Upper lobe of right lung (tissue), 1 donor: Measurements from ENCODE around the gene DGKI. TPM values are rescaled to one million over a fixed set of nuclear protein-coding genes. Genes with fewer than 3 reads are reported as not detected.

Experiments
- ATAC-seq: fragments of 200-7000 bp; cut with Tn5 transposase; one replicate; pipeline ENCODE4 v1.9.1; 2020; ENCODE audit warnings: mild to moderate bottlenecking, moderate library complexity
- DNase-seq: peaks from one replicate; pipeline ENCODE4 v3.0.0-alpha.2; 2020
- H3K27ac ChIP-seq: fragments of 200-600 bp; one replicate; pipeline ENCODE4 v1.8.0; 2022
- H3K27me3 ChIP-seq: fragments of 200-600 bp; one replicate; pipeline ENCODE4 v1.8.0; 2022; ENCODE audit warnings: mild to moderate bottlenecking
- H3K36me3 ChIP-seq: fragments of 200-600 bp; one replicate; pipeline ENCODE4 v1.8.0; 2022
- H3K4me1 ChIP-seq: fragments of 200-600 bp; one replicate; pipeline ENCODE4 v1.8.0; 2022
- H3K4me3 ChIP-seq: fragments of 200-600 bp; one replicate; pipeline ENCODE4 v1.8.0; 2022; ENCODE audit warnings: mild to moderate bottlenecking
- H3K9me3 ChIP-seq: fragments of 200-600 bp; one replicate; pipeline ENCODE4 v1.8.0; 2022
- intact Hi-C: fragments of 100-400 bp; cut with DNase I; formaldehyde crosslinking; loops from one replicate; pipeline ENCODE4 v1.11.0; 2022
- total RNA-seq: library from RNA; stranded (reverse); fragmentation: NEBNext Ultra II Directional; extraction: Animal tissue kit (Norgen Biotek cat#: 25700); gene quantifications from one replicate; pipeline ENCODE4 v1.2.1, GENCODE V29; 2021
- TF ChIP-seq, protein P1 (sequence below): fragments of 200-600 bp; IDR thresholded peaks from one replicate; pipeline ENCODE4 v1.8.0; 2022; ENCODE audit warnings: antibody characterized with exemption
- donor health status: DM: no; HTN: yes; CAD: no; lungs with severe emphysema.

Gene DGKI
- total RNA-seq, 1 donor from 2014 or later: 0.67 TPM

DNA sequence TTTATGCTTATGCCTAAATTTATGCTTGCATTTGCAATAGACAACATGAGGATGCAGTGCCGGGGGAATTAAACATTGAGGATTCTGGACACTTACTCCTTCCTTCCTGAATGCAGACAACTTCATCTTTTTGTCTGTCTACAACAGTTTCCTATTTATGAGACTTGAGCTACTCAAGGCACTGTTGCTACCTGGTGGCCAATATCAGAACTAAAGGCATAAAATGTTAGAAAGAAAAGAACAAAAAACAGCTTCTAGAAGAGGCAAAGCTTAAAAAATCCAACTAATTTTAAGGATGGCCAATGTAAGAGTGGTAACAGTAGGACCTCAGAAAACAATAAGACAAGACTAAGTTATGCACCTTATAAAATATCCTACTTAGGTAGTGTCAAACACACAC is 358.7 kb downstream of the DGKI start:
- Histone ChIP-seq H3K36me3 (no peaks in the 10 kb centered on the region), H3K27ac (no peak overlapping the region), H3K27me3 (no peaks in the 10 kb centered on the region), H3K4me1 (no peaks in the 10 kb centered on the region), H3K4me3 (no peak overlapping the region), H3K9me3 (no peaks in the 10 kb centered on the region)
- no peak for ATAC-seq
- DNase-seq: no peak
- TF ChIP-seq, protein P1, sequence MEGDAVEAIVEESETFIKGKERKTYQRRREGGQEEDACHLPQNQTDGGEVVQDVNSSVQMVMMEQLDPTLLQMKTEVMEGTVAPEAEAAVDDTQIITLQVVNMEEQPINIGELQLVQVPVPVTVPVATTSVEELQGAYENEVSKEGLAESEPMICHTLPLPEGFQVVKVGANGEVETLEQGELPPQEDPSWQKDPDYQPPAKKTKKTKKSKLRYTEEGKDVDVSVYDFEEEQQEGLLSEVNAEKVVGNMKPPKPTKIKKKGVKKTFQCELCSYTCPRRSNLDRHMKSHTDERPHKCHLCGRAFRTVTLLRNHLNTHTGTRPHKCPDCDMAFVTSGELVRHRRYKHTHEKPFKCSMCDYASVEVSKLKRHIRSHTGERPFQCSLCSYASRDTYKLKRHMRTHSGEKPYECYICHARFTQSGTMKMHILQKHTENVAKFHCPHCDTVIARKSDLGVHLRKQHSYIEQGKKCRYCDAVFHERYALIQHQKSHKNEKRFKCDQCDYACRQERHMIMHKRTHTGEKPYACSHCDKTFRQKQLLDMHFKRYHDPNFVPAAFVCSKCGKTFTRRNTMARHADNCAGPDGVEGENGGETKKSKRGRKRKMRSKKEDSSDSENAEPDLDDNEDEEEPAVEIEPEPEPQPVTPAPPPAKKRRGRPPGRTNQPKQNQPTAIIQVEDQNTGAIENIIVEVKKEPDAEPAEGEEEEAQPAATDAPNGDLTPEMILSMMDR: no peak
- intact Hi-C loops: no loop called here

DNA sequence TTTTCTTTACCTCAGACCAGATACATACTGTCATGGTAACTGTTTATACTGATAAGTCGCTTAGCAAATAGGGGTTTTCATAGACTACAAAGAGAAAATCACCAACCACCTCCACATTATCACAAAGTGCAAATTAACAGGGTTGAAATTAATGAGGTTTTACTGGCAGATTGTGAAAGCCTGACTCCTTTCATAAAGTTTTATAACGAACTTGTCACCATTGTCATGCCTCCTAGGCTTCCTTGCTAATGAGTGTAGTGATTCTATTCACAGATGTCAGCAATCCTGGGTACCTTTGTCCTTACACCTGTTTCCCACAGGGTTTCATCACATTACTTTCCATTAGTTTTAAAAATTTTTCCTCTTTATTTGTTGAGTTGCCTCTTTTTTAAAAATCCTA is 361.0 kb downstream of the DGKI start:
- Histone ChIP-seq H3K4me1 (no peaks in the 10 kb centered on the region), H3K4me3 (no peak overlapping the region), H3K36me3 (no peaks in the 10 kb centered on the region), H3K9me3 (no peaks in the 10 kb centered on the region), H3K27ac (no peak overlapping the region), H3K27me3 (no peaks in the 10 kb centered on the region)
- TF ChIP-seq, protein P1: no peak
- DNase-seq: no peak
- intact Hi-C loops: no loop called here
- no peak for ATAC-seq

- TF ChIP-seq, protein P1: no peak
- Histone ChIP-seq H3K9me3 (no peaks in the 10 kb centered on the region), H3K36me3 (no peaks in the 10 kb centered on the region), H3K4me1 (no peaks in the 10 kb centered on the region), H3K4me3 (no peak overlapping the region), H3K27ac (no peak overlapping the region), H3K27me3 (no peaks in the 10 kb centered on the region)
- DNase-seq (no peak), ATAC-seq (no peak)
- intact Hi-C loops: no loop called here
These were observed 362.4 kb downstream of the DGKI start for GRCh38 chr7:137484326-137484725.

DNA sequence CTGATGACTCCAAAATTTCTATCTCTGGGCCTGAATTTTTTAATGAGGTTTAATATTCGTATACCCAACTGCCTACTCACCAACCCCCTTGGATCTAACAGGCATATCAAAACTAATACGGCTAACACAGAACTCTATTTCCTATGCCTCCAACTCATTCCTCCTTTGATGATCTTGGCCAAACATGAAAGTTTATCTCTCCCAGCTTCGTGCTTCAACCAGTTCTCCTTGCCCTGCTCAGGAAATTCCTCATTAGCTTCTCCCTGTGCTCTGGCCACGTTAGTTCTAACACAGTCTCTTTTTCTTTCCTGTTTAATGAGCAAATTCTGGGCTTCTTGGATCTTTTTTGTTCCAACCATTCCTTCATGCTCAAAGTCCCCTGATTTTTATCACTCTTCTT is 364.3 kb downstream of the DGKI start:
- H3K9me3 ChIP-seq: no peaks in the 10 kb centered on the region
- TF ChIP-seq, protein P1: no peak
- H3K27me3 ChIP-seq: no peaks in the 10 kb centered on the region
- H3K4me1 ChIP-seq: no peaks in the 10 kb centered on the region
- DNase-seq: no peak
- intact Hi-C loops: no loop called here
- H3K27ac ChIP-seq: no peak overlapping the region
- H3K36me3 ChIP-seq: no peaks in the 10 kb centered on the region
- no peak for ATAC-seq
- no peak overlapping the region for H3K4me3 ChIP-seq

GRCh38 chr7:137480824-137481365 is 365.9 kb downstream of the DGKI start:
- Histone ChIP-seq H3K36me3 (no peaks in the 10 kb centered on the region), H3K4me1 (no peaks in the 10 kb centered on the region), H3K27me3 (no peaks in the 10 kb centered on the region), H3K27ac (no peak overlapping the region), H3K9me3 (no peaks in the 10 kb centered on the region), H3K4me3 (no peak overlapping the region)
- DNase-seq (no peak), ATAC-seq (no peak)
- TF ChIP-seq, protein P1: no peak
- intact Hi-C loops: no loop called here

DNA sequence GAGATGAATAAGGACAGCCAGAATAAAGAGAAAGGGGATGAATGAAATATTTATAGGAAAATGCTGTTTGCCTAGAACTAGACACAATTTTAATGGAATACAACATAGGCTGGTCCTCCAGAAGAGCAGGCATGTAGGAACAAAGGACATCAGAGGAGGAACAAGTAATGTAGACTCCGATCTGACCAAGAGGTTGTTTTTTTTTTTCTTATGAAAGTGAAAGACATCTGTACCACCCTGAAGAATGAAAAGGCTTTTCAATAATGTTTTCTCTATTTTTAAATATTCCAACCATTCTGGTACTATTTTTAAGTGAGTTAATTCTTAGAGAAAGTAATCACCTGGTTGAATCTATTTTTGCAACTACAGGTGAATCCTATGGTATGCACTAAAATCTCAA is 366.4 kb downstream of the DGKI start:
- TF ChIP-seq, protein P1: no peak
- H3K4me3 ChIP-seq: no peak overlapping the region
- H3K9me3 ChIP-seq: no peaks in the 10 kb centered on the region
- H3K4me1 ChIP-seq: no peaks in the 10 kb centered on the region
- no peak for DNase-seq
- ATAC-seq: no peak
- no peaks in the 10 kb centered on the region for H3K36me3 ChIP-seq
- H3K27me3 ChIP-seq: no peaks in the 10 kb centered on the region
- no peak overlapping the region for H3K27ac ChIP-seq
- intact Hi-C loops: no loop called here
